Activated CD4-positive, CD25-positive, alpha-beta regulatory T cell treated with anti-CD3 and anti-CD28 coated beads, Interleukin-2, amount 50 U/mL, for 24 hours (primary cell): ENCODE measurements around the gene TEAD4.

Experiments used
- ATAC-seq, 2 donors: fragments of 150-1000 bp; cut with Tn5 transposase; one replicate each; pipeline ENCODE4 v1.10.0; 2021; ENCODE audit warnings: mild to moderate bottlenecking in 1 of 2, moderate library complexity in 1 of 2

Gene TEAD4

GRCh38 chr12:3003357-3003992 is 44.3 kb downstream of the TEAD4 start:
- no peak for ATAC-seq

GRCh38 chr12:3004655-3005565 is 45.7 kb downstream of the TEAD4 start:
- ATAC-seq: no peak

- no peak for ATAC-seq
Measured at GRCh38 chr12:3005736-3006135, 46.5 kb downstream of the TEAD4 start.

- ATAC-seq: no peak
Measured at GRCh38 chr12:3009780-3010179, 50.6 kb downstream of the TEAD4 start.

GRCh38 chr12:3010214-3010930 is 51.2 kb downstream of the TEAD4 start:
- ATAC-seq: no peak

- ATAC-seq: no peak
Measured at GRCh38 chr12:3012786-3013185, 53.6 kb downstream of the TEAD4 start.

GRCh38 chr12:3014641-3015040 is 55.4 kb downstream of the TEAD4 start:
- no peak for ATAC-seq

GRCh38 chr12:3015356-3015755 is 56.2 kb downstream of the TEAD4 start:
- no peak for ATAC-seq

GRCh38 chr12:3016191-3016590 is 57.0 kb downstream of the TEAD4 start:
- ATAC-seq: no peak

- no peak for ATAC-seq
Measured at GRCh38 chr12:3017281-3017680, 58.1 kb downstream of the TEAD4 start.

GRCh38 chr12:3018284-3019004 is 59.2 kb downstream of the TEAD4 start:
- no peak for ATAC-seq

- no peak for ATAC-seq
Measured at GRCh38 chr12:3019005-3019680, 59.9 kb downstream of the TEAD4 start.

GRCh38 chr12:3020399-3020798 is 61.2 kb downstream of the TEAD4 start:
- ATAC-seq: no peak

- no peak for ATAC-seq
Measured at GRCh38 chr12:3020850-3021435, 61.7 kb downstream of the TEAD4 start.

GRCh38 chr12:3022411-3022810 is 63.2 kb downstream of the TEAD4 start:
- ATAC-seq: no peak

- ATAC-seq: no peak
Measured at GRCh38 chr12:3022961-3023360, 63.8 kb downstream of the TEAD4 start.

- ATAC-seq: no peak
Measured at GRCh38 chr12:3028108-3028507, 68.9 kb downstream of the TEAD4 start.

- no peak for ATAC-seq
Measured at GRCh38 chr12:3030821-3031429, 71.7 kb downstream of the TEAD4 start.

GRCh38 chr12:3032161-3032560 is 73.0 kb downstream of the TEAD4 start:
- ATAC-seq: no peak

GRCh38 chr12:3032770-3033538 is 73.8 kb downstream of the TEAD4 start:
- ATAC-seq: no peak

GRCh38 chr12:3033539-3033867 is 74.3 kb downstream of the TEAD4 start:
- no peak for ATAC-seq
